ENCODE data around the gene PLAC1.

The PLAC1 gene

GRCh38 chrX:134628663-134629062, 29.6 kb downstream of the PLAC1 start:
- no peak for DNase-seq

GRCh38 chrX:134626434-134626833, 31.8 kb downstream of the PLAC1 start:
- no peak for DNase-seq

GRCh38 chrX:134625315-134625718, 33.0 kb downstream of the PLAC1 start:
- DNase-seq, result no peak

DNA sequence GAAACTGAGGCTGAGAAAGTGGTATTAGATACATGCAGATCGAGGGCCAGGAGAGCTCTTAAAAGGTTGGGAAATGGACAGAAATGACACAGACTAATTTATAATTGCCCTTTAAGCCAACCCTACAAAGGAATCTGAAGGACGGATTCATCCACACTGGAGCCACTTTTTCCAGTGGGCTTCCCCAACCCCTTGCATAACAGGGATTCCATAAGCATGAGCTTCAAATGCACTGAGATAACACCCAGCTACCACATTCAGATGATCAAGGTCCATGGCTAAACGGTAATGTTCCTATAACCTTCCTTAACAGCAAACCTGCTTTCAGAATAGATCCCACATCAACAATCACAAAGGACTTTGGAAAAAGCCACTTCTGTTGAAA, 34.2 kb downstream of the PLAC1 start:
- DNase-seq, result no peak

GRCh38 chrX:134623293-134624045, 34.8 kb downstream of the PLAC1 start:
- no peak for DNase-seq

- no peak for DNase-seq
These were observed 35.5 kb downstream of the PLAC1 start for GRCh38 chrX:134622813-134623185.

GRCh38 chrX:134622056-134622812, 36.0 kb downstream of the PLAC1 start:
- DNase-seq, result no peak

DNA sequence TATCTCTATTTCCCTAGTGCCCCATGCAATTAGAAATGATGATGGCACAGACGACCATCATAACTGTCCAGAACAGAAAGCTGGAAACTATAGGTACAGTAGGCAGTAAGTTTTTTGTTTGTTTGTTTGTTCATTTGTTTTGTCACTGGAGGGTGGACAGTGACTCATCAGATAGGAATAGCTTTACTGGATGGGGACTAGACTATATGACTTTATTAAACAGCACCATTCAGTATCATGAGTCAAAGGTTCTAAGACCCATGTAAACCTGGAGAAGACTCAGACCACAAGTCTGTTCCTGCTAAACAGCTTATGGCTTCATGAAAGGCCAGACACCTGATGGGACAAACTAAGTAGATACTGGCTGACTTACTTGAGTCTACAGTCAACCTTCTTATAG, 38.4 kb downstream of the PLAC1 start:
- DNase-seq, result no peak

DNA sequence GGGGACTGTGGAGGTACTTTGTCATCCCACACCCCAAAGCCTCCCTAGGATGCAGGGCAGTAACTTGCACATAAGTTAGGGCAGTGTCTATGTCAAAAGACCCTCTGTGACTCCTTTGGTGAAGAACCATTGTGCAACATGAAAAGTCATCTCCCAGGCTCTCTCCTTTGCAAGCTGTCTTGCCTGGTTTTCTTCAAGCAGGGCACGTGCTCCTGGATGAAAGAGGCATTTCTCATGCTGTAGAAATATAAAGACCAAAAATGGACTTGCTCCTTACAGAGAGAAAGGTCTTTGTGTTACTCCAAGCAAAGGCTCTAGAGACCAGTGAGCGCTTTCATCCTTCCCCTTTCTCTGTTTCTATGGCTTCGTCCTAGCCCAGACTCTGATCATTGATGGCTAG, 44.9 kb downstream of the PLAC1 start:
- DNase-seq, result no peak

- DNase-seq, result no peak
These were observed 50.1 kb downstream of the PLAC1 start for GRCh38 chrX:134608153-134608552.

DNA sequence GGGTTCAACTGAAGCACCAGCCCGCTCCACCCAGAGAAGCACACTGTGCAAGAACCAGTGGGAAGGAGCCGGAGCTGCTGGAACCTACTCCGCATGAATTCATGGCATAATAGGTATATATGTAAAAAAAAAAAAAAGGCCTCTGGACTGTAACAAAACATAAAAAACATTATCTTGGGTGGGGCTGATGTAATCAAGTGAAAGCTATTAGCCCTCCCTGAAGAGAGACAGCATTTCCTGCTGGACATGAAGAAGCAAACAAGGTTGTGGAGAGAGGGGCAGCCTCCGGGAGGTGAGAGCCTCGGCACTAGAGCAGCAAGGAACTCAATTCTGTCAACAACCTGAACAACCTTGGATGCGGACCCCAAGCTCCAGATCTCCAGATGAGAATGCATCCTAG, 50.7 kb downstream of the PLAC1 start:
- no peak for DNase-seq

- no peak for DNase-seq
These were observed 53.5 kb downstream of the PLAC1 start for GRCh38 chrX:134604701-134605311.

DNA sequence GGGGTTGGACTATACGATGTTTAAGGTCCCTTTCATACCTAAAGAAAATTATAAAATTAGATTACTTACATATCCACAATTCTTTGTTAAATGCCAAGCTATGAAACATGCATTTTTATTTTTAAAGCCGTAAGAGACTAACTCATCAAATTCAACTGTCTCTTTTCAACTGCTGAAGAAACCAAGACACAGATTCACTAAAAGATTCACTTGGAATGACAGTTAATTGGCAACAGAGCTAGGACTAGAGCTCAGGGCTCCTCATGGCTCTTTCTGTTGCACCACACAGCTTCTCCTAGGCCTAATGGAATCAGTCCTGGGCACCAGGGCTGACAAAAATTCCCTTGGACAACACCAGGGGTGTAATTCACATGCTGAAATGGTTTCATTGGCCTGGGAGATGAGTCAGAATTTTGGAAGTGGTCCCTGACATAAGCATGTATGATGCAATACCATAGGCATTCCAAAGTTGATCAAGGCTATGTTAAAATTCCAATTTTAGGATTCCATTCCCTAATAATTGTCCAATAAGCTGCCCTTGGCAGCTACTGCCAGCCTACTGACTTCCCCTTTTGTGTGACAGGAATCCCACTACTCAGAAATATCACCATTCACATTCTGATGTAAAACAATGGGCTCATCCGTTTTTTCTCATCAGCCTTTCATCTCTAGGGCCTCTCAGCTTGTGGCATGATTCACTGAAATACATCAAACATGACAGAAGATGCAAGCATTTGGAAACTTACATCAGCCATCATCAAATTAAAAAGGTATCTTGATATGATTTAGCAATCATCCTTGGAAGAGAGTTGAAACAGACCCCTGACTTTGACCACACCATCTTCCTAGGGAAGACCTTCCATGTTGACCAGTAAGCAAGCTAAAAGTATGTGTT, 54.2 kb downstream of the PLAC1 start:
- no peak for DNase-seq

DNA sequence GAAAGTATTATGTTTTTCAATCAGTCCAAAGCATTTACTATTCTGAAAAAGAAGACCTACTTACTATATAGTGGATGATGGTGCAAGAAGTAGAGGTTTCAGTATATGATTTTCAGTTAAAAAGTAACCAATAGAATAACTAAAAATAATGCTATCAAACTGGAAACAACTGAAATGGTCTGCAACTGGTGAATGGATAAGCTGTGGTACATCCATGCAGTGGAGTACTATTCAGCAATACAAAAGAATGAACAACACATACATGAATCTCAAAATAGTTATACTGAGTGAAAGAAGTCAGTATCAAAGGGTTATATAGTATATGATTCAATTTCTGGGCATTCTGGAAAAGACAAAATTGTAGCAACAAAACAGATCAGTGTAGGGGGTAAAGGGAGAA, 55.9 kb downstream of the PLAC1 start:
- no peak for DNase-seq

DNA sequence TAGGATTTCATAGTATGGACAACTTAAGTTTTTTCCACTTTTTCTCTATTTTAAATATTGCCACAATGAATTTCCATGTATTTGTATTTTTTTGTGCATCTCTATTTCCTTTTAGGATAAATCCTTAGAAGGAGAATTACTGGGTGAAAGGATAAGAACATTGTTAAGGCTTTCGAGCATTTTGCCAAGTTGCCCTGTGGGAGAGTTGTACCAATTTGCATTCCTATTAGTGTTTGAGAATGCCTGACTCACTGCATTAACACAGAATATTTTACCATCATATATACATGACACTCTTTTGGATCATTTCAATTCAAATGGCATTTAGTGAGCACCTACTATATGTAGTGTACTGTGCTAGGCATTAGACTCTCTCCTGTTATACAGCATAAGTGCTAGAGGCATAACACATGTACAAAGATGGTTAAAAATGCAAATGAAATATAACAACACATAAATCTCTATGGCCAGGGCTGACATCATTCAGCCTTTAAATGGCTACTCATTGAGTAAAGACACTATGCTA, 57.0 kb downstream of the PLAC1 start:
- DNase-seq, result no peak

- DNase-seq, result no peak
These were observed 57.6 kb downstream of the PLAC1 start for GRCh38 chrX:134600714-134601113.

DNA sequence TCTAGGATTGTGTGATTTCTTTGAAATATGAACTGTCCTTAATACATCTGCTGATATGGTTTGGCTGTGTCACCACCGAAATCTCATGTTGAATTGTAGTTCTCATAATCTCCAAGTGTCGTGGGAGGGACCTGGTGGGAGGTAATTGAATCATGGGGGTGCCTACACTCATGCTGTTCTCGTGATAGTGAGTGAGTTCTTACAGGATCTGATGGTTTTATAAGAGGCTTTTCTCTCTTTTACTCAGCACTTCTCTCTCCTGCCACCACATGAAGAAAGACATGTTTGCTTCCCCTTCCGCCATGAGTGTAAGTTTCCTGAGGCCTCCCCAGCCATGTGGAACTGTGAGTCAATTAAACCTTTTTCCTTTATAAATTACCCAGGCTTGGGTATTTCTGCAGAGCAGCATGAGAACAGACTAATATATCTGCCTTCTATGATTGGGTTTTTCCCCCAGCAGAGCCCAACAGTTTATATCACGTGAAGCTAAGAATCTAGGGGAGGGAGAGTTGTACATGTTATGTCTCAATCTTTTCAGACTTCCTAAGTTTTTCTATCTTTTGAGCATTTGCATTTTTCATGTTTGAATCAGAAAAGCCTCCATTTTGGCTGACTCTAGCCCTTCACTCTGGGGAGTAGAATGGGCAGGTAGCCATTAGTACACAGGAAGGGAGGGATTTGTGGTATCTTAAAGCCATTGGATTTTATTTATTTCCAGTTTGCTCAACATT, 58.9 kb downstream of the PLAC1 start:
- DNase-seq, result no peak

DNA sequence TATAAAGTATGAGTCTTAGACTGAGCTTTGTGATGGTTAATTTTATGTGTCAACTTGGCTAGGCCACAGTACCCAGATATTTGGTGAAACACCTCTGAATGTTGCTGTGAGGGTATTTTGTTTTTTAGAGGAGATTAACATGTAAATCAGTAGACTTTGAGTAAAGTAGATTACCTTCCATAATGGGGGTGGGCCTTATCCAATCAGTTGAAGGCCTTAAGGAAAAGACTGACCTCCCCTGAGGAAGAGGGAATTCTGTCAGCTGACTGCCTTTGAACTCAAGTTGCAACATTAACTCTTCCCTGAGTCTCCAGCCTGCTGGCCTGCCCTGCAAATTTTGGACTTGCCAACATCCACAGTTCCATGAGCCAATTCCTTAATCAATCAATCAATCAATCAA, 66.0 kb downstream of the PLAC1 start:
- no peak for DNase-seq

GRCh38 chrX:134591502-134591901, 66.8 kb downstream of the PLAC1 start:
- no peak for DNase-seq

- DNase-seq, result no peak
These were observed 69.5 kb downstream of the PLAC1 start for GRCh38 chrX:134588806-134589205.

GRCh38 chrX:134580907-134581306, 77.4 kb downstream of the PLAC1 start:
- no peak for DNase-seq

DNA sequence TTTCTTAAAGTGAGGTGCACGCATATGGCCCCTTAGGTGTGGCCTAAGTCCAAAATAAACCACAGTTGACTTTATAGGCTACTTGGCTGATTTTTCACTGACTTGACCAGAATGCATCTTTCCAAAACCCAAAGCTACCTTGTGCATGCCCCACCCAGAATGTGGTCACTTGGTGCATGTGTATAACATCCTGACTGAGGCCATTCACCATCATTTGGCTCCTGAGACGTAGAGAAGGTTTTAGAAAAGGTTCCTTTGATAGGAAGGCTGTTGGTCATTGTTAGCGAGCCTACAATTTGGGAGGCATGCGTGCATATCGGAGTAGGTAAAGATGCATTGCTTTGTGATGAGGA, 84.6 kb downstream of the PLAC1 start:
- DNase-seq, result no peak
